SK-N-MC (cell line): ENCODE data around the gene ENTPD3.

Experiments
- EZH2 ChIP-seq: fragments of 200-600 bp; sonication (generic); IDR thresholded peaks from one replicate; pipeline ENCODE4 v1.6.1; 2017; ENCODE audit warnings: antibody characterized with exemption
- FOXP2 ChIP-seq: optimal IDR thresholded peaks from 2 replicates; pipeline ENCODE3; 2011; ENCODE audit warnings: mild to moderate bottlenecking, moderate library complexity; ENCODE audit not compliant: insufficient read depth; ENCODE audit errors: extremely low read length, control extremely low read depth
- POLR2AphosphoS5 ChIP-seq: IDR thresholded peaks from 2 replicates; pipeline ENCODE4 v1.6.1; 2012; ENCODE audit warnings: mild to moderate bottlenecking, low read depth, low read length, borderline replicate concordance

GRCh38 chr3:40397912-40398311 is 10.9 kb downstream of the ENTPD3 start:
- no peak for TF ChIP-seq POLR2AphosphoS5
- no peak for TF ChIP-seq EZH2
- TF ChIP-seq FOXP2 = no peak
